ENCODE measurements around the gene S100A7A. TPM values are rescaled to one million over a fixed set of nuclear protein-coding genes. Genes with fewer than 3 reads are reported as not detected.

S100A7A gene
- total and polyA plus RNA-seq, 2 of the 8 experiments (the other 6 are each of a cell fraction or from before 2014, with no cell fraction given): not detected

- FAIRE-seq: no peak
- Histone ChIP-seq H3K9ac (replicated peaks in 1 of 4; ENCODE audit: extremely low read depth in 1 of 4, low read depth in 3 of 4, low read length in 3 of 4) (no peak overlapping the region), H2AK5ac (ENCODE audit: low read depth, low read length) (no peak overlapping the region), H3K4ac (replicated peaks; ENCODE audit: insufficient read length, low read depth, low read length) (no peak overlapping the region), H2BK15ac (ENCODE audit: low read length) (no peak overlapping the region), H3K18ac (ENCODE audit: extremely low read depth, low read length) (no peak overlapping the region), H3K79me2 (ENCODE audit: control insufficient read depth in 1 of 2, insufficient read depth in 2 of 2, low read length in 2 of 2) (no peaks in the 10 kb centered on the region), H4K20me1 (replicated peaks in 1 of 2; ENCODE audit: control insufficient read depth in 1 of 2, insufficient read depth in 2 of 2, low read length in 2 of 2) (no peaks in the 10 kb centered on the region), H3K23ac (ENCODE audit: insufficient read length) (no peak overlapping the region), H2AFZ (ENCODE audit: low read length) (no peak overlapping the region), H3K4me1 (replicated peaks in 1 of 4; ENCODE audit: control insufficient read depth in 3 of 4, insufficient read depth in 4 of 4, low read length in 3 of 4) (no peaks in the 10 kb centered on the region), H2BK120ac (replicated peaks; ENCODE audit: low read depth, low read length) (no peak overlapping the region), H3K4me2 (ENCODE audit: insufficient read depth in 1 of 2, low read depth in 2 of 2, low read length in 2 of 2) (no peak overlapping the region), H3K27ac (ENCODE audit: low read depth, low read length) (no peak overlapping the region), H3K36me3 (ENCODE audit: control insufficient read depth in 2 of 4, insufficient read depth in 4 of 4, low read length in 3 of 4) (no peaks in the 10 kb centered on the region), H4K5ac (ENCODE audit: insufficient read length, low read depth, low read length) (no peak overlapping the region), H4K8ac (ENCODE audit: extremely low read depth, insufficient read depth, low read length) (no peak overlapping the region), H3K14ac (ENCODE audit: insufficient read length) (no peak overlapping the region), H3K56ac (replicated peaks; ENCODE audit: insufficient read length, low read depth, low read length) (no peak overlapping the region), H4K91ac (replicated peaks; ENCODE audit: insufficient read length, low read length) (no peak overlapping the region), H3K27me3 (replicated peaks in 1 of 4; ENCODE audit: control insufficient read depth in 3 of 4, extremely low read depth in 1 of 4, insufficient read depth in 3 of 4, low read length in 3 of 4) (no peaks in the 10 kb centered on the region), H3K23me2 (ENCODE audit: low read depth, low read length) (no peaks in the 10 kb centered on the region), H2BK20ac (ENCODE audit: low read length) (no peak overlapping the region), H2BK12ac (ENCODE audit: low read depth, low read length) (no peak overlapping the region), H3K79me1 (ENCODE audit: low read depth, low read length) (no peaks in the 10 kb centered on the region), H3K9me3 (ENCODE audit: insufficient read depth in 2 of 2, low read depth in 1 of 2, low read length in 1 of 2) (0 out of 4 replicates have a peak, but pooled peaks cover 0 to 2% of the 10 kb centered on the region in 2 experiments), H3K4me3 (ENCODE audit: extremely low read depth in 1 of 4, insufficient read depth in 2 of 4, low read depth in 3 of 4, low read length in 4 of 4) (no peak overlapping the region), H2BK5ac (ENCODE audit: low read depth, low read length) (no peak overlapping the region)
- ChIA-PET CTCF (ENCODE audit: partially characterized antibody) (interaction anchor here (1.9 kb wide), 1 partner anchor 9 kb away, joined by 5 read pairs; no protein-coding TSS in a partner anchor), POLR2A (ENCODE audit: partially characterized antibody) (no interaction called here)
- no peak for DNase-seq (ENCODE audit: low read depth in 1 of 2, low spot score in 2 of 2)
- TF ChIP-seq SIX5 (IDR thresholded peaks at IDR 0.05; ENCODE audit: low read depth, low read length): no peak
- TF ChIP-seq E2F6 (IDR thresholded peaks at IDR 0.05): no peak
- TF ChIP-seq RBBP5 (IDR thresholded peaks at IDR 0.05; ENCODE audit: borderline replicate concordance, low read depth, low read length): no peak
- TF ChIP-seq KDM5A (IDR thresholded peaks at IDR 0.05; ENCODE audit: low read length): no peak
- TF ChIP-seq EGR1 (IDR thresholded peaks at IDR 0.05; ENCODE audit: borderline replicate concordance, low read depth, low read length): no peak
- no peak for TF ChIP-seq POLR2AphosphoS5 (IDR thresholded peaks at IDR 0.05; ENCODE audit: low read depth, low read length)
- no peak for TF ChIP-seq SP1 (IDR thresholded peaks at IDR 0.05; ENCODE audit: low read depth, low read length)
- no peak for TF ChIP-seq CHD1 (IDR thresholded peaks at IDR 0.05; ENCODE audit: low read depth, low read length)
- TF ChIP-seq TBP (IDR thresholded peaks at IDR 0.05; ENCODE audit: low read depth, low read length): no peak
- no peak for TF ChIP-seq HDAC6 (IDR thresholded peaks at IDR 0.05; ENCODE audit: low read depth, low read length)
- no peak for TF ChIP-seq ATF2 (IDR thresholded peaks at IDR 0.05; ENCODE audit: low read length)
- TF ChIP-seq CREB1 (IDR thresholded peaks at IDR 0.05): no peak
- TF ChIP-seq NRF1 (IDR thresholded peaks at IDR 0.05; ENCODE audit: low read depth, low read length): no peak
These were observed 23.0 kb downstream of the S100A7A start for GRCh38 chr1:153439273-153439672.
